IMR-90 (cell line): ENCODE measurements around the gene IL37.

ENCODE experiments used
- BHLHE40 ChIP-seq: fragments of 150-350 bp; IDR thresholded peaks from 2 replicates; pipeline ENCODE4 v1.6.1; 2016; ENCODE audit warnings: mild to moderate bottlenecking, low read depth, low read length
- CEBPB ChIP-seq: IDR thresholded peaks from 2 replicates; pipeline ENCODE4 v1.6.1; 2012; ENCODE audit warnings: low read depth, low read length, improper control_type of control experiment
- CTCF ChIP-seq: conservative IDR thresholded peaks from 2 replicates; pipeline ENCODE4 v1.5.1; 2012; ENCODE audit warnings: mild to moderate bottlenecking, low read depth, low read length, improper control_type of control experiment
- ELK1 ChIP-seq: fragments of 150-350 bp; IDR thresholded peaks from 2 replicates; pipeline ENCODE4 v1.6.1; 2016; ENCODE audit warnings: low read depth, mild to moderate bottlenecking, low read length, moderate library complexity, borderline replicate concordance
- FOS ChIP-seq: fragments of 150-350 bp; IDR thresholded peaks from 2 replicates; pipeline ENCODE4 v1.6.1; 2016; ENCODE audit warnings: low read depth, low read length
- MAFK ChIP-seq: IDR thresholded peaks from 2 replicates; pipeline ENCODE4 v1.6.1; 2012; ENCODE audit warnings: low read depth, low read length, improper control_type of control experiment
- MAZ ChIP-seq: IDR thresholded peaks from 2 replicates; pipeline ENCODE4 v1.6.1; 2012; ENCODE audit warnings: low read depth, mild to moderate bottlenecking, low read length, improper control_type of control experiment, moderate library complexity, borderline replicate concordance
- MXI1 ChIP-seq: IDR thresholded peaks from 2 replicates; pipeline ENCODE4 v1.6.1; 2012; ENCODE audit warnings: low read depth, mild to moderate bottlenecking, low read length, moderate library complexity, borderline replicate concordance
- POLR2A ChIP-seq: IDR thresholded peaks from 2 replicates; pipeline ENCODE4 v1.6.1; 2012; ENCODE audit warnings: mild to moderate bottlenecking, low read depth, low read length
- RCOR1 ChIP-seq: IDR thresholded peaks from 2 replicates; pipeline ENCODE4 v1.6.1; 2012; ENCODE audit warnings: mild to moderate bottlenecking, low read length, improper control_type of control experiment; ENCODE audit not compliant: insufficient replicate concordance
- RFX5 ChIP-seq: IDR thresholded peaks from 2 replicates; pipeline ENCODE4 v1.8.0; 2012; ENCODE audit warnings: low read depth, mild to moderate bottlenecking, low read length, moderate library complexity
- SMC3 ChIP-seq: fragments of 150-350 bp; IDR thresholded peaks from 2 replicates; pipeline ENCODE4 v1.6.1; 2016; ENCODE audit warnings: low read depth, mild to moderate bottlenecking, antibody characterized with exemption, low read length, moderate library complexity

GRCh38 chr2:112940859-112941625 lies 30.1 kb downstream of the IL37 start:
- TF ChIP-seq ELK1 = no peak
- TF ChIP-seq RFX5 = no peak
- TF ChIP-seq CTCF = no peak
- no peak for TF ChIP-seq POLR2A
- TF ChIP-seq MXI1 = no peak
- no peak for TF ChIP-seq BHLHE40
- no peak for TF ChIP-seq MAFK
- TF ChIP-seq SMC3 = no peak
- TF ChIP-seq CEBPB = no peak
- no peak for TF ChIP-seq MAZ
- TF ChIP-seq FOS = no peak
- no peak for TF ChIP-seq RCOR1
